ENCODE results near the gene PDE11A. TPM values are rescaled to one million over a fixed set of nuclear protein-coding genes. Genes with fewer than 3 reads are reported as not detected.

Gene PDE11A
- total and polyA plus RNA-seq, 2 experiments from 2014 or later: 0.08 to 0.73 TPM

DNA sequence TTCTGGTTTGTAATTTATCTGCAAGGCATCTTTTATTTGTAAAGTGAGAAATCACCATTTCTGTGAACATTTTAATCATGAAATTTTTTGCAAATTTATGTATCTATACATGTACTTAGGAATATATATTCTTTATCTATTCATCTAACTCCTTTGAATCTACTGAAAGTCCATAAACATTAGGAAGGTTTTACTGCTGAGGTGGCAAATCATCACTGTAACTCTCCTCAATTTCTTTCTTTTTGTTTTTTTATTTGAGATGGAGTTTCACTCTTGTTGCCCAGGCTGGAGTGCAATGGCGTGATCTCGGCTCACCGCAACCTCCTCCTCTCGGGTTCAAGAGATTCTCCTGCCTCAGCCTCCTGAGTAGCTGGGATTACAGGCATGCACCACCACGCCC, 383.7 kb downstream of the PDE11A start:
- no peak overlapping the region for H3K27ac Mint-ChIP-seq
- H3K9me3 Mint-ChIP-seq: no peaks in the 10 kb centered on the region
- H3K36me3 ChIP-seq (ENCODE audit: insufficient read depth): no peaks in the 10 kb centered on the region
- TF ChIP-seq JUNB (IDR thresholded peaks at IDR 0.05; ENCODE audit: unreplicated experiment) (no peak), NANOG (IDR thresholded peaks at IDR 0.05; ENCODE audit: borderline replicate concordance) (no peak), STAT1 (IDR thresholded peaks at IDR 0.05; ENCODE audit: unreplicated experiment) (no peak)
- no peak overlapping the region for H3K4me2 ChIP-seq
- H3K9me2 ChIP-seq (ENCODE audit: insufficient read depth): no peaks in the 10 kb centered on the region
- no peaks in the 10 kb centered on the region for H3K27me3 ChIP-seq (ENCODE audit: insufficient read depth)
- H3K27ac ChIP-seq (ENCODE audit: low read depth): no peak overlapping the region
- H3K27me3 Mint-ChIP-seq (ENCODE audit: insufficient read depth, low read depth, poor library complexity): peaks cover 7% of the 10 kb centered on the region
- H3K79me2 ChIP-seq (replicated peaks; ENCODE audit: insufficient read depth): no peaks in the 10 kb centered on the region
- no peak overlapping the region for H3K4me3 Mint-ChIP-seq
- no peaks in the 10 kb centered on the region for H3F3A ChIP-seq (replicated peaks; ENCODE audit: low read depth)
- H4K20me1 ChIP-seq (replicated peaks; ENCODE audit: insufficient read depth): no peaks in the 10 kb centered on the region; the same call in 1 of the 2 replicates
- no peaks in the 10 kb centered on the region for H3K36me3 Mint-ChIP-seq (ENCODE audit: low read depth)
- 0 out of 2 replicates have a peak, but pooled peaks cover 6% of the 10 kb centered on the region for H3K4me1 ChIP-seq (ENCODE audit: insufficient read depth)
- DNase-seq (ENCODE audit: low spot score) (no peak), ATAC-seq (no peak)
- H3K4me1 Mint-ChIP-seq: peaks cover 7% of the 10 kb centered on the region; the same call in 2 of the 3 replicates
- H2AFZ ChIP-seq: no peak overlapping the region
- H3K4me3 ChIP-seq: no peak overlapping the region

DNA sequence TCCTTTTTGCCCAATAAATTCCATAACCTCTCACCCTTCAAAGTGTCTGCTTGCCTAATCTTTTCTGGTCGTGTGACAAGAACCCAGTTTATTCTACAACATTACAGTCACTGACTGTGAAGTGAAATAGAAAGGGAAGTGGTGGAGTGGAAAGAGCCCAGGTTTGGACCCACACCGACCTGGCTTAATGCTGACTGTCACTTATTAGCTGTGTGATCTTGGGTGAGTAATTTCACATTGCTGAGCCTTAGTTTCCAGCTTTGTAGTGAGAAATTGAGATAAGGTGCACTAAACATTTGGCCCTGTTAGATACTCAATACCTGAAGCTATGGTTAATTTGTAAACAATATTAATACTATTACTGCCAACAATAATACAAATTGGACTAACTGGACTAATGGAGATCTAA, 388.9 kb downstream of the PDE11A start:
- ATAC-seq: no peak
- H3K36me3 Mint-ChIP-seq (ENCODE audit: low read depth): no peaks in the 10 kb centered on the region
- H3K27me3 ChIP-seq (ENCODE audit: insufficient read depth): no peaks in the 10 kb centered on the region
- H3K27me3 Mint-ChIP-seq (ENCODE audit: insufficient read depth, low read depth, poor library complexity): peaks cover 3% of the 10 kb centered on the region
- no peaks in the 10 kb centered on the region for H3K79me2 ChIP-seq (replicated peaks; ENCODE audit: insufficient read depth)
- no peak overlapping the region for H3K4me3 Mint-ChIP-seq
- H3K27ac ChIP-seq (ENCODE audit: low read depth): no peak overlapping the region
- no peaks in the 10 kb centered on the region; the same call in 1 of the 2 replicates for H4K20me1 ChIP-seq (replicated peaks; ENCODE audit: insufficient read depth)
- H3K36me3 ChIP-seq (ENCODE audit: insufficient read depth): no peaks in the 10 kb centered on the region
- no peak overlapping the region for H3K4me3 ChIP-seq
- 0 out of 2 replicates have a peak, but pooled peaks cover 3% of the 10 kb centered on the region for H3K9me2 ChIP-seq (ENCODE audit: insufficient read depth)
- DNase-seq (ENCODE audit: low spot score): no peak
- H3K4me1 Mint-ChIP-seq: peaks cover 11% of the 10 kb centered on the region
- no peak overlapping the region for H2AFZ ChIP-seq
- H3K4me1 ChIP-seq (ENCODE audit: insufficient read depth): peaks cover 7% of the 10 kb centered on the region
- no peak overlapping the region for H3K27ac Mint-ChIP-seq
- no peak overlapping the region for H3K4me2 ChIP-seq
- H3K9me3 Mint-ChIP-seq: no peaks in the 10 kb centered on the region
- no peaks in the 10 kb centered on the region for H3F3A ChIP-seq (replicated peaks; ENCODE audit: low read depth)
- TF ChIP-seq EZH2phosphoT487 (IDR thresholded peaks at IDR 0.05; ENCODE audit: unreplicated experiment) (no peak), CREB1 (CRISPR knock-in tag; IDR thresholded peaks at IDR 0.05; ENCODE audit: low read depth) (no peak), POLR2AphosphoS5 (IDR thresholded peaks at IDR 0.05; ENCODE audit: low read depth) (no peak), NANOG (IDR thresholded peaks at IDR 0.05; ENCODE audit: borderline replicate concordance) (no peak), JUNB (IDR thresholded peaks at IDR 0.05; ENCODE audit: unreplicated experiment) (no peak), EZH2 (IDR thresholded peaks at IDR 0.05; ENCODE audit: low read depth, unreplicated experiment) (no peak), ZNF331 (CRISPR knock-in tag; IDR thresholded peaks at IDR 0.05; ENCODE audit: low read depth) (no peak), ZNF114 (CRISPR knock-in tag; IDR thresholded peaks at IDR 0.05) (no peak), STAT1 (IDR thresholded peaks at IDR 0.05; ENCODE audit: unreplicated experiment) (no peak)
- TF ChIP-seq, protein P1, sequence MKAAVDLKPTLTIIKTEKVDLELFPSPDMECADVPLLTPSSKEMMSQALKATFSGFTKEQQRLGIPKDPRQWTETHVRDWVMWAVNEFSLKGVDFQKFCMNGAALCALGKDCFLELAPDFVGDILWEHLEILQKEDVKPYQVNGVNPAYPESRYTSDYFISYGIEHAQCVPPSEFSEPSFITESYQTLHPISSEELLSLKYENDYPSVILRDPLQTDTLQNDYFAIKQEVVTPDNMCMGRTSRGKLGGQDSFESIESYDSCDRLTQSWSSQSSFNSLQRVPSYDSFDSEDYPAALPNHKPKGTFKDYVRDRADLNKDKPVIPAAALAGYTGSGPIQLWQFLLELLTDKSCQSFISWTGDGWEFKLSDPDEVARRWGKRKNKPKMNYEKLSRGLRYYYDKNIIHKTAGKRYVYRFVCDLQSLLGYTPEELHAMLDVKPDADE (IDR thresholded peaks at IDR 0.05): no peak
- TF ChIP-seq, protein P2, sequence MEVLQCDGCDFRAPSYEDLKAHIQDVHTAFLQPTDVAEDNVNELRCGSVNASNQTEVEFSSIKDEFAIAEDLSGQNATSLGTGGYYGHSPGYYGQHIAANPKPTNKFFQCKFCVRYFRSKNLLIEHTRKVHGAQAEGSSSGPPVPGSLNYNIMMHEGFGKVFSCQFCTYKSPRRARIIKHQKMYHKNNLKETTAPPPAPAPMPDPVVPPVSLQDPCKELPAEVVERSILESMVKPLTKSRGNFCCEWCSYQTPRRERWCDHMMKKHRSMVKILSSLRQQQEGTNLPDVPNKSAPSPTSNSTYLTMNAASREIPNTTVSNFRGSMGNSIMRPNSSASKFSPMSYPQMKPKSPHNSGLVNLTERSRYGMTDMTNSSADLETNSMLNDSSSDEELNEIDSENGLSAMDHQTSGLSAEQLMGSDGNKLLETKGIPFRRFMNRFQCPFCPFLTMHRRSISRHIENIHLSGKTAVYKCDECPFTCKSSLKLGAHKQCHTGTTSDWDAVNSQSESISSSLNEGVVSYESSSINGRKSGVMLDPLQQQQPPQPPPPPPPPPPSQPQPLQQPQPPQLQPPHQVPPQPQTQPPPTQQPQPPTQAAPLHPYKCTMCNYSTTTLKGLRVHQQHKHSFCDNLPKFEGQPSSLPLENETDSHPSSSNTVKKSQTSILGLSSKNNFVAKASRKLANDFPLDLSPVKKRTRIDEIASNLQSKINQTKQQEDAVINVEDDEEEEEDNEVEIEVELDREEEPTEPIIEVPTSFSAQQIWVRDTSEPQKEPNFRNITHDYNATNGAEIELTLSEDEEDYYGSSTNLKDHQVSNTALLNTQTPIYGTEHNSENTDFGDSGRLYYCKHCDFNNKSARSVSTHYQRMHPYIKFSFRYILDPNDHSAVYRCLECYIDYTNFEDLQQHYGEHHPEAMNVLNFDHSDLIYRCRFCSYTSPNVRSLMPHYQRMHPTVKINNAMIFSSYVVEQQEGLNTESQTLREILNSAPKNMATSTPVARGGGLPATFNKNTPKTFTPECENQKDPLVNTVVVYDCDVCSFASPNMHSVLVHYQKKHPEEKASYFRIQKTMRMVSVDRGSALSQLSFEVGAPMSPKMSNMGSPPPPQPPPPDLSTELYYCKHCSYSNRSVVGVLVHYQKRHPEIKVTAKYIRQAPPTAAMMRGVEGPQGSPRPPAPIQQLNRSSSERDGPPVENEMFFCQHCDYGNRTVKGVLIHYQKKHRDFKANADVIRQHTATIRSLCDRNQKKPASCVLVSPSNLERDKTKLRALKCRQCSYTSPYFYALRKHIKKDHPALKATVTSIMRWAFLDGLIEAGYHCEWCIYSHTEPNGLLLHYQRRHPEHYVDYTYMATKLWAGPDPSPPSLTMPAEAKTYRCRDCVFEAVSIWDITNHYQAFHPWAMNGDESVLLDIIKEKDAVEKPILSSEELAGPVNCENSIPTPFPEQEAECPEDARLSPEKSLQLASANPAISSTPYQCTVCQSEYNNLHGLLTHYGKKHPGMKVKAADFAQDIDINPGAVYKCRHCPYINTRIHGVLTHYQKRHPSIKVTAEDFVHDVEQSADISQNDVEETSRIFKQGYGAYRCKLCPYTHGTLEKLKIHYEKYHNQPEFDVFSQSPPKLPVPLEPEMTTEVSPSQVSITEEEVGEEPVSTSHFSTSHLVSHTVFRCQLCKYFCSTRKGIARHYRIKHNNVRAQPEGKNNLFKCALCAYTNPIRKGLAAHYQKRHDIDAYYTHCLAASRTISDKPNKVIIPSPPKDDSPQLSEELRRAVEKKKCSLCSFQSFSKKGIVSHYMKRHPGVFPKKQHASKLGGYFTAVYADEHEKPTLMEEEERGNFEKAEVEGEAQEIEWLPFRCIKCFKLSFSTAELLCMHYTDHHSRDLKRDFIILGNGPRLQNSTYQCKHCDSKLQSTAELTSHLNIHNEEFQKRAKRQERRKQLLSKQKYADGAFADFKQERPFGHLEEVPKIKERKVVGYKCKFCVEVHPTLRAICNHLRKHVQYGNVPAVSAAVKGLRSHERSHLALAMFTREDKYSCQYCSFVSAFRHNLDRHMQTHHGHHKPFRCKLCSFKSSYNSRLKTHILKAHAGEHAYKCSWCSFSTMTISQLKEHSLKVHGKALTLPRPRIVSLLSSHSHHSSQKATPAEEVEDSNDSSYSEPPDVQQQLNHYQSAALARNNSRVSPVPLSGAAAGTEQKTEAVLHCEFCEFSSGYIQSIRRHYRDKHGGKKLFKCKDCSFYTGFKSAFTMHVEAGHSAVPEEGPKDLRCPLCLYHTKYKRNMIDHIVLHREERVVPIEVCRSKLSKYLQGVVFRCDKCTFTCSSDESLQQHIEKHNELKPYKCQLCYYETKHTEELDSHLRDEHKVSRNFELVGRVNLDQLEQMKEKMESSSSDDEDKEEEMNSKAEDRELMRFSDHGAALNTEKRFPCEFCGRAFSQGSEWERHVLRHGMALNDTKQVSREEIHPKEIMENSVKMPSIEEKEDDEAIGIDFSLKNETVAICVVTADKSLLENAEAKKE (CRISPR knock-in tag; IDR thresholded peaks at IDR 0.05): no peak
- TF ChIP-seq, protein P3, sequence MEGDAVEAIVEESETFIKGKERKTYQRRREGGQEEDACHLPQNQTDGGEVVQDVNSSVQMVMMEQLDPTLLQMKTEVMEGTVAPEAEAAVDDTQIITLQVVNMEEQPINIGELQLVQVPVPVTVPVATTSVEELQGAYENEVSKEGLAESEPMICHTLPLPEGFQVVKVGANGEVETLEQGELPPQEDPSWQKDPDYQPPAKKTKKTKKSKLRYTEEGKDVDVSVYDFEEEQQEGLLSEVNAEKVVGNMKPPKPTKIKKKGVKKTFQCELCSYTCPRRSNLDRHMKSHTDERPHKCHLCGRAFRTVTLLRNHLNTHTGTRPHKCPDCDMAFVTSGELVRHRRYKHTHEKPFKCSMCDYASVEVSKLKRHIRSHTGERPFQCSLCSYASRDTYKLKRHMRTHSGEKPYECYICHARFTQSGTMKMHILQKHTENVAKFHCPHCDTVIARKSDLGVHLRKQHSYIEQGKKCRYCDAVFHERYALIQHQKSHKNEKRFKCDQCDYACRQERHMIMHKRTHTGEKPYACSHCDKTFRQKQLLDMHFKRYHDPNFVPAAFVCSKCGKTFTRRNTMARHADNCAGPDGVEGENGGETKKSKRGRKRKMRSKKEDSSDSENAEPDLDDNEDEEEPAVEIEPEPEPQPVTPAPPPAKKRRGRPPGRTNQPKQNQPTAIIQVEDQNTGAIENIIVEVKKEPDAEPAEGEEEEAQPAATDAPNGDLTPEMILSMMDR (conservative IDR thresholded peaks at IDR 0.05; ENCODE audit: low read depth in 2 of 2): no peak
